Measurements from ENCODE around the gene SCAF1. TPM values are rescaled to one million over a fixed set of nuclear protein-coding genes. Genes with fewer than 3 reads are reported as not detected.

SCAF1 gene
- total and polyA plus RNA-seq, 2 of the 13 experiments (the other 11 are each of a cell fraction or from before 2014, with no cell fraction given): 3.3 to 6.1 TPM

GRCh38 chr19:49662011-49662410 is 20.0 kb downstream of the SCAF1 start (continued):
- TF ChIP-seq SMYD3 (CRISPR knock-in tag; IDR thresholded peaks at IDR 0.05): no peak

DNA sequence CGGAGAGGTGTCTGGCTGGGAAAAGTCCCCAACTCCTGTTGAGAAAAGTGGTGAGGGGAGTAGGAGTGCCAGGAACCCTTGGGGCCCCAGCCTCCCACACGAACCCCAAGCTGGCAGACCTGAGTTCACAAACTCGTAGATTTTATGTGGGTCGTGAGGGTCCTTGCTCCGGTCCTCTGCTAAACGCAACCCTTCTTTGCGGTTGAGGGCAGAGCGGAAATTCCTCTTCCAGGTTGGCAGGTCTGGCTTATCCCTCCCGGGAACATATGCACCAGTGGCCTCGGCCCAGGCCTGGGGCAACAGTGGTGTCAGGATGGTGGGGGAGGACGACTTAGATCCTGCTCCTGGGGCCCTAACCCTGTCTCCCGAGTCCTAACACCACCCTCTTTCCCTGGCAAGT is 21.2 kb downstream of the SCAF1 start:
- TF ChIP-seq MLXIP (CRISPR knock-in tag; IDR thresholded peaks at IDR 0.05; ENCODE audit: borderline replicate concordance) (no peak), CC2D1A (CRISPR knock-in tag; IDR thresholded peaks at IDR 0.05) (no peak), RBM22 (optimal IDR thresholded peaks at IDR 0.05; ENCODE audit: low read length) (peak; percentile 34), ZNF552 (CRISPR knock-in tag; IDR thresholded peaks at IDR 0.05; ENCODE audit: borderline replicate concordance) (no peak), MEIS1 (CRISPR knock-in tag; IDR thresholded peaks at IDR 0.05; ENCODE audit: borderline replicate concordance) (no peak), ARHGAP35 (CRISPR knock-in tag; IDR thresholded peaks at IDR 0.05; ENCODE audit: borderline replicate concordance) (no peak), AGO2 (optimal IDR thresholded peaks at IDR 0.05; ENCODE audit: low read depth, low read length) (peak; percentile 66), ZNF772 (CRISPR knock-in tag; IDR thresholded peaks at IDR 0.05) (no peak), SMAD1 (CRISPR knock-in tag; IDR thresholded peaks at IDR 0.05; ENCODE audit: borderline replicate concordance, low read depth) (no peak), IRF2 (CRISPR knock-in tag; IDR thresholded peaks at IDR 0.05) (no peak), ZZZ3 (CRISPR knock-in tag; IDR thresholded peaks at IDR 0.05; ENCODE audit: borderline replicate concordance) (no peak)
- POLR2A ChIA-PET: interaction anchor here (1.4 to 5.7 kb wide), 3 partner anchors 9 to 21 kb away, joined by 4 to 92 read pairs (median 24); partner anchors contain the start of genes RRAS and SCAF1
- WGBS (ENCODE audit: low lambda C conversion rate): 96% methylated on average over 11 of the region's 12 CpGs
- DNase-seq (ENCODE audit: low spot score): no peak
- CTCF ChIA-PET (ENCODE audit: low intra/inter-chr PET ratio, low total read pairs): no interaction called here
- Histone ChIP-seq H3K36me3 (replicated peaks in 1 of 2; ENCODE audit: control insufficient read depth in 1 of 2, insufficient read depth in 2 of 2, low read length in 2 of 2) (peaks cover 11 to 48% of the 10 kb centered on the region in 2 experiments), H3K27ac (ENCODE audit: extremely low read length, insufficient read depth, low read length) (no peak overlapping the region), H3K9me3 (ENCODE audit: low read length) (no peaks in the 10 kb centered on the region), H3K27me3 (ENCODE audit: control insufficient read depth in 1 of 2, insufficient read depth in 2 of 2, low read length in 2 of 2) (no peaks in the 10 kb centered on the region; a peak in 1 of 5 replicates), H3K79me2 (ENCODE audit: insufficient read depth, low read length) (peaks cover 30% of the 10 kb centered on the region), H4K20me1 (ENCODE audit: insufficient read depth, low read length) (peaks cover 5% of the 10 kb centered on the region; the same call in 1 of the 2 replicates), H2AFZ (ENCODE audit: low read length) (no peak overlapping the region), H3K4me3 (replicated peaks in 1 of 3; ENCODE audit: insufficient read depth in 1 of 3, low read depth in 2 of 3, low read length in 3 of 3) (no peak overlapping the region), H3K4me2 (ENCODE audit: low read depth, low read length) (no peak overlapping the region), H3K4me1 (ENCODE audit: insufficient read depth, low read length) (peaks cover 27% of the 10 kb centered on the region), H3K9ac (ENCODE audit: insufficient read depth, low read depth, low read length) (no peak overlapping the region)
- no peak for ATAC-seq
- in situ Hi-C loops (cut with HindIII; ENCODE audit: extremely low pct_ligation_motif_present, low pct_unique_long_range_greater_than_20kb): no loop called here
- FAIRE-seq: no peak
- no TSS peak for BruUV-seq (replicated peaks)
- intact Hi-C loops (cut with micrococcal nuclease; ENCODE audit: unreplicated experiment): no loop called here

Data from HepG2 (cell line).